ENCODE data around the gene ADAMTS6.
"Not testable (repeated sequence)": the region's sequence is repeated elsewhere in the genome, so short reads cannot be mapped to it uniquely, and the experiment has no call there.

Gene ADAMTS6

GRCh38 chr5:65481635-65482295, at the start of gene ADAMTS6:
ADAMTS6 (minus strand) TSS chr5:65481920; CDS start chr5:65473673, 8,247 bp downstream.
- peak; percentile 61 for DNase-seq

GRCh38 chr5:65530904-65531303, 49.2 kb upstream of the ADAMTS6 start:
- no peak for DNase-seq

- DNase-seq = no peak
Measured at GRCh38 chr5:65525726-65526125, 44.0 kb upstream of the ADAMTS6 start.

- no peak for DNase-seq
Measured at GRCh38 chr5:65512170-65512937, 30.6 kb upstream of the ADAMTS6 start.

- no peak for DNase-seq
Measured at GRCh38 chr5:65508978-65509377, 27.3 kb upstream of the ADAMTS6 start.

GRCh38 chr5:65506961-65507360, 25.2 kb upstream of the ADAMTS6 start:
- no peak for DNase-seq

GRCh38 chr5:65489119-65489518, 7.4 kb upstream of the ADAMTS6 start:
- no peak for DNase-seq

- DNase-seq = not testable (repeated sequence)
Measured at GRCh38 chr5:65488038-65488687, 6.4 kb upstream of the ADAMTS6 start.

- not testable (repeated sequence) for DNase-seq
Measured at GRCh38 chr5:65486803-65487202, 5.1 kb upstream of the ADAMTS6 start.

- DNase-seq = no peak
Measured at GRCh38 chr5:65485405-65485804, 3.7 kb upstream of the ADAMTS6 start.

GRCh38 chr5:65483546-65484346, 2.0 kb upstream of the ADAMTS6 start:
- peak; percentile 71 for DNase-seq

- peak; percentile 56 for DNase-seq
Measured at GRCh38 chr5:65482736-65483545, 1.2 kb upstream of the ADAMTS6 start.

GRCh38 chr5:65482296-65482735, 596 bp upstream of the ADAMTS6 start:
- peak; percentile 9 for DNase-seq

- no peak for DNase-seq
Measured at GRCh38 chr5:65481171-65481581, 544 bp downstream of the ADAMTS6 start.

GRCh38 chr5:65480306-65480865, 1.3 kb downstream of the ADAMTS6 start:
- DNase-seq = peak; percentile 15

- DNase-seq = no peak
Measured at GRCh38 chr5:65479527-65479926, 2.2 kb downstream of the ADAMTS6 start.

GRCh38 chr5:65478336-65478735, 3.4 kb downstream of the ADAMTS6 start:
- DNase-seq = no peak

- no peak for DNase-seq
Measured at GRCh38 chr5:65475895-65476294, 5.8 kb downstream of the ADAMTS6 start.

- no peak for DNase-seq
Measured at GRCh38 chr5:65475336-65475735, 6.4 kb downstream of the ADAMTS6 start.

GRCh38 chr5:65474130-65474711, 7.5 kb downstream of the ADAMTS6 start:
- DNase-seq = no peak

- DNase-seq = no peak
Measured at GRCh38 chr5:65468633-65469032, 13.1 kb downstream of the ADAMTS6 start.
